ENCODE data around the gene CDK15. TPM values are rescaled to one million over a fixed set of nuclear protein-coding genes. Genes with fewer than 3 reads are reported as not detected.

Gene CDK15
- total RNA-seq, 1 experiment from 2014 or later: 4.8 TPM

GRCh38 chr2:201758873-201759272, 47.5 kb upstream of the CDK15 start:
- no peak for TF ChIP-seq CTCF (IDR thresholded peaks at IDR 0.05)
- no peak for TF ChIP-seq POLR2AphosphoS5 (IDR thresholded peaks at IDR 0.05; ENCODE audit: low read depth, low read length)
- TF ChIP-seq, protein P1, sequence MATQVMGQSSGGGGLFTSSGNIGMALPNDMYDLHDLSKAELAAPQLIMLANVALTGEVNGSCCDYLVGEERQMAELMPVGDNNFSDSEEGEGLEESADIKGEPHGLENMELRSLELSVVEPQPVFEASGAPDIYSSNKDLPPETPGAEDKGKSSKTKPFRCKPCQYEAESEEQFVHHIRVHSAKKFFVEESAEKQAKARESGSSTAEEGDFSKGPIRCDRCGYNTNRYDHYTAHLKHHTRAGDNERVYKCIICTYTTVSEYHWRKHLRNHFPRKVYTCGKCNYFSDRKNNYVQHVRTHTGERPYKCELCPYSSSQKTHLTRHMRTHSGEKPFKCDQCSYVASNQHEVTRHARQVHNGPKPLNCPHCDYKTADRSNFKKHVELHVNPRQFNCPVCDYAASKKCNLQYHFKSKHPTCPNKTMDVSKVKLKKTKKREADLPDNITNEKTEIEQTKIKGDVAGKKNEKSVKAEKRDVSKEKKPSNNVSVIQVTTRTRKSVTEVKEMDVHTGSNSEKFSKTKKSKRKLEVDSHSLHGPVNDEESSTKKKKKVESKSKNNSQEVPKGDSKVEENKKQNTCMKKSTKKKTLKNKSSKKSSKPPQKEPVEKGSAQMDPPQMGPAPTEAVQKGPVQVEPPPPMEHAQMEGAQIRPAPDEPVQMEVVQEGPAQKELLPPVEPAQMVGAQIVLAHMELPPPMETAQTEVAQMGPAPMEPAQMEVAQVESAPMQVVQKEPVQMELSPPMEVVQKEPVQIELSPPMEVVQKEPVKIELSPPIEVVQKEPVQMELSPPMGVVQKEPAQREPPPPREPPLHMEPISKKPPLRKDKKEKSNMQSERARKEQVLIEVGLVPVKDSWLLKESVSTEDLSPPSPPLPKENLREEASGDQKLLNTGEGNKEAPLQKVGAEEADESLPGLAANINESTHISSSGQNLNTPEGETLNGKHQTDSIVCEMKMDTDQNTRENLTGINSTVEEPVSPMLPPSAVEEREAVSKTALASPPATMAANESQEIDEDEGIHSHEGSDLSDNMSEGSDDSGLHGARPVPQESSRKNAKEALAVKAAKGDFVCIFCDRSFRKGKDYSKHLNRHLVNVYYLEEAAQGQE (IDR thresholded peaks at IDR 0.05; ENCODE audit: insufficient read depth in 1 of 2, low read depth in 2 of 2, low read length in 1 of 2): no peak
- TF ChIP-seq TCF7L2 (IDR thresholded peaks at IDR 0.05; ENCODE audit: low read depth, low read length): no peak
- no peak for TF ChIP-seq SIN3A (IDR thresholded peaks at IDR 0.05; ENCODE audit: borderline replicate concordance, insufficient read depth, low read depth, low read length)
- no peaks in the 10 kb centered on the region; the same call in 1 of the 2 replicates for H3K4me1 ChIP-seq (ENCODE audit: control insufficient read depth, insufficient read depth, low read length)
- in situ Hi-C loops (cut with HindIII; ENCODE audit: low pct_unique_long_range_greater_than_20kb, low sequenced_read_pairs) (no loop called here), intact Hi-C loops (cut with micrococcal nuclease; ENCODE audit: unreplicated experiment) (no loop called here)
- ATAC-seq (no peak), DNase-seq (ENCODE audit: low read depth, low spot score) (no peak)
- no peaks in the 10 kb centered on the region for H3K9me3 ChIP-seq (ENCODE audit: control insufficient read depth, insufficient read depth, low read depth, low read length)
- ChIA-PET POLR2A (no interaction called here), CTCF (no interaction called here)
- no peaks in the 10 kb centered on the region for H3K27me3 ChIP-seq (ENCODE audit: control insufficient read depth, insufficient read depth, low read length)
- peaks cover 39% of the 10 kb centered on the region for H3K36me3 ChIP-seq (ENCODE audit: control insufficient read depth, insufficient read depth, low read length)
- H3K4me3 ChIP-seq (ENCODE audit: low read depth in 2 of 2, low read length in 2 of 2): no peak overlapping the region
- no TSS peak for BruUV-seq (replicated peaks)
- H3K27ac ChIP-seq (ENCODE audit: low read length): no peak overlapping the region

DNA sequence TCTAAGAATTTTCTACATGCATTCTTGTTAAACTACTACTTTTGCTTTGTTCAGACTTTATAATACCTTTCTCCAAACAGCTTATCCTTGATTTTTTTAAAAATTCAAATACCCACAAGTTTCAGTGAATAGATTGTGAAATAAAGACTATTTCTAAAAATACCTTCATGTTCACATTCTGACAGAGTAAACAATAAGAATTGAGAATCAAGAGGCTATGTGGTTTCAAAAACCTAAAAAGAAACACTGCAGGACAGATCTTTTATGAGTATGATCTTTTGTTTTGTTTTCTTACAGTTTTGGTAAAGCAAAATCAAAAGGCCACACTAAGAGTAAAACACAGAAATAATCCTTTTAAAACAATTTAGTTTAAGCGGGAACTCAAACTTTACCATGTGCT, 46.8 kb upstream of the CDK15 start:
- intact Hi-C loops (cut with micrococcal nuclease; ENCODE audit: unreplicated experiment) (no loop called here), in situ Hi-C loops (cut with HindIII; ENCODE audit: low pct_unique_long_range_greater_than_20kb, low sequenced_read_pairs) (no loop called here)
- Histone ChIP-seq H3K36me3 (ENCODE audit: control insufficient read depth, insufficient read depth, low read length) (peaks cover 39% of the 10 kb centered on the region), H3K4me3 (ENCODE audit: low read depth in 2 of 2, low read length in 2 of 2) (no peak overlapping the region), H3K27me3 (ENCODE audit: control insufficient read depth, insufficient read depth, low read length) (no peaks in the 10 kb centered on the region), H3K9me3 (ENCODE audit: control insufficient read depth, insufficient read depth, low read depth, low read length) (no peaks in the 10 kb centered on the region), H3K4me1 (ENCODE audit: control insufficient read depth, insufficient read depth, low read length) (no peaks in the 10 kb centered on the region; the same call in 1 of the 2 replicates), H3K27ac (ENCODE audit: low read length) (no peak overlapping the region)
- TF ChIP-seq TCF7L2 (IDR thresholded peaks at IDR 0.05; ENCODE audit: low read depth, low read length) (no peak), SIN3A (IDR thresholded peaks at IDR 0.05; ENCODE audit: borderline replicate concordance, insufficient read depth, low read depth, low read length) (no peak), POLR2AphosphoS5 (IDR thresholded peaks at IDR 0.05; ENCODE audit: low read depth, low read length) (no peak), CTCF (IDR thresholded peaks at IDR 0.05) (no peak)
- TF ChIP-seq, protein P1 (IDR thresholded peaks at IDR 0.05; ENCODE audit: insufficient read depth in 1 of 2, low read depth in 2 of 2, low read length in 1 of 2): no peak
- CTCF ChIA-PET: no interaction called here
- POLR2A ChIA-PET: no interaction called here
- no peak for DNase-seq (ENCODE audit: low read depth, low spot score)
- no TSS peak for BruUV-seq (replicated peaks)
- ATAC-seq: no peak

Data from Panc1 (cell line).